NCI-H1436 treated with DMSO at 0.1 percent for 48 hours (cell line): ENCODE data around the gene SLC8A1.

Source experiments
- DNase-seq: peaks from one replicate; lab custom pipeline; 2025; lab: John Stamatoyannopoulos, UW

Gene SLC8A1

GRCh38 chr2:40047406-40047805 lies 404.5 kb downstream of the SLC8A1 start:
- DNase-seq = no peak
